MV-4-11 (cell line): Measurements from ENCODE around the gene B4GALNT1.
A peak's percentile ranks its signal among the peaks of the same experiment; 100 is the strongest.
"Not testable (repeated sequence)": the region's sequence is repeated elsewhere in the genome, so short reads cannot be mapped to it uniquely, and the experiment has no call there.

Experiments
- DNase-seq: peaks from one replicate; lab custom pipeline; 2025; lab: John Stamatoyannopoulos, UW

The B4GALNT1 gene

DNA sequence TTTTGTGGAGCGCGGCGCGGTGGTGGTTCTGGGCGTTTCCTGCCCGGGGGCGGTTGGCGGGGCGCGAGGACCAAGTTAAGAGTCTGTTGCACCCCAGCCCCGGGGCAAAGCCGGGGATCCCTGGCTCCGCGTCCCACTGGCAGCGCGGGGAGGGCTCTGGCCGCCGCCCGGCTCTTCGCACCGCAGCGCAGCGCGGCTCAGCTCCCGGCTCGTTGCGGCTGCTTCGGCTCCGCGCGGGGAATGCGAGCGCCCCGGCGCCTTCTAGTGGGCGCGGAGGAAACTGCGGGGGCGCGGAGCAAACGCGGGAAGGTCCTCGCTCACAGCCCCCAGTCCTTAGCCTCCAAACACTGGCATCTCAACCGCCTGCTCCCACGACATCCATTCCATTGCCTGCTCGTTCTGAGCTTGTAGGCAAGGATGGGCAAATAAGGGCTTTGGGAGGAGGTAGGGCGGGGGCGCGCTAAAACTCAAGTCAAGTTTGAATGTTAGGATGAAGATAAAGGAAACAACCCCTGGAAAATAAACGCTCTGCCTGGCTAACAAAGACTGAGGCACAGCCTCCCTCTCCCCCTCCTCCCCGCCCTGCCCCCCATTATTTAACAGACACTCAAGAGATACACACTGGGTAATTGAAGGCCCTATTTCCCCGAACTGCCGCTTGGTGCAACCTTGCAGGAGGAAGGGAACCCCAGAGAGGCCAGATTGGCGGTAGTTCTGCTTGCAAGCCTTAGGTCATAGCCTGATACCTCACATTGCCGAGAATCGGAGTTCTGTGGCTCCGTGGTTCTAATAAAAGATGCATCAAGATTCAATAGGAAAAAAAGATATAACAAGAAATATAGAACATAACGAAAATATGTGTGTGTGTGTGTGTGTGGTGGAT is at the start of gene B4GALNT1:
TSS of gene B4GALNT1 (minus strand) at position 244 of the 883 bp plus-strand sequence. CDS start 1,069 bp downstream, outside the sequence.
- DNase-seq: peak; percentile 11

DNA sequence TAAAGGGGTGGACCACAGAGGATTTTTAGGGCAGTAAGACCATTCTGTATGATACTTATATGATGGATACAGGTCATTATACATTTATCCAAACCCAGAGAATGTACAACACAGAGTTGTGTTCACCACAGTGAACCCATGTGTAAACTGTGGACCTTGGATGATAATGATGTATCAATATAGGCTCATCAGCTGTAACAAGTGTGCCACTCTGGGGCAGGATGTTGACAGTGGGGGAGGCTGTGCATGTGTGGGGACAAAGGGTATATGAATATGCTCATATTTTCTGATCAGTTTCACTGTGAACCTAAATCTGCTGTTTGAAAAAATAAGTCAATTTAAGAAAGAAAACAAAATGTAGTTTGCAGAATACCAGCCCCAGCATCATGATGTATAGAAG is 46.7 kb upstream of the B4GALNT1 start:
- DNase-seq: no peak

DNA sequence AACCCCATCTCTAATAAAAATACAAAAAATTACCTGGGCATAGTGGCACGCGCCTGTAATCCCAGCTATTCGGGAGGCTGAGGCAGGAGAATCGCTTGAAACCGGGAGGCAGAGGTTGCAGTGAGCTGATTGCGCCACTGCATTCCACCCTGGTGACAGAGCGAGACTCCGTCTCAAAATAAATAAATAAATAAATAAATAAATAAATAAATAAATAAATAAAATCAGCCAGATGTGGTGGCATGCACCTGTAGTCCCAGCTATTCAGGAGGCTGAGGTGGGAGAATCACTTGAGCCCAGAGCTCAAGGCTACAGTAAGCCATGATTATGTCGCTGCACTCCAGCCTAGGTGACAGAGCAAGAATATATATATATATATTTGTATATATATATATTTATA is 44.9 kb upstream of the B4GALNT1 start:
- not testable (repeated sequence) for DNase-seq

DNA sequence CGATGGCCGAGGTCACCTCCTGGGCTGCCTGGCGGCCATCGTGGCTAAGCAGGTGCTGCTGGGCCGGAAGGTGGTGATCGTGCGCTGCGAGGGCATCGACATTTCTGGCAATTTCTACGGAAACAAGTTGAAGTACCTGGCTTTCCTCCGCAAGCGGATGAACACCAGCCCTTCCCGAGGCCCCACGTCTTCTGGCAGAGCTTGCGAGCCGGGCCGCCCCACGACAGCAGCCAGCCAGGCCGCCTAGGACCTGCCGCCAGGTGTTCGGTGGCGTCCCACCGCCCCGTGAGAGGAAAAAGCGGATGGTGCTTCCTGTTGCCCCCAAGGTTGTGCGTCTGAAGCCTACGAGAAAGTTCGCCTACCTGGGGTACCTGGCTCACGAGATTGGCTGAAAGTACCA is 41.7 kb upstream of the B4GALNT1 start:
- DNase-seq: no peak

DNA sequence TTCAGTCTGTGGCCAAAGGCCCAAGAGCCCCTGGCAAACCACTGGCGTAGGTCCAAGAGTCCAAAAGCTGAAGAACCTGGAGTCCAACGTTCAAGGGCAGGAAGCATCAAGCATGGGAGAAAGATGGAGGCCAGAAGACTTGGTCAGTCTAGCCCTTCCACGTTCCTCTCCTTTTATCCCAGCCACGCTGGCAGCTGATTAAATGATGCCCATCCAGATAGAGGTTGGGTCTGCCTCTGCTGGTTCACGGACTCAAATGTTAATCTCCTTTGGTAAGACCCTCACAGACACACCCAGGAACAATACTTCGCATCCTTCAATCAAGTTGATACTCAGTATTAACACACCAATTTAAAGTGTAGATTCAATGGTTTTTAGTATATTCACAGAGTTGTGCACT is 39.8 kb upstream of the B4GALNT1 start:
- DNase-seq: no peak

DNA sequence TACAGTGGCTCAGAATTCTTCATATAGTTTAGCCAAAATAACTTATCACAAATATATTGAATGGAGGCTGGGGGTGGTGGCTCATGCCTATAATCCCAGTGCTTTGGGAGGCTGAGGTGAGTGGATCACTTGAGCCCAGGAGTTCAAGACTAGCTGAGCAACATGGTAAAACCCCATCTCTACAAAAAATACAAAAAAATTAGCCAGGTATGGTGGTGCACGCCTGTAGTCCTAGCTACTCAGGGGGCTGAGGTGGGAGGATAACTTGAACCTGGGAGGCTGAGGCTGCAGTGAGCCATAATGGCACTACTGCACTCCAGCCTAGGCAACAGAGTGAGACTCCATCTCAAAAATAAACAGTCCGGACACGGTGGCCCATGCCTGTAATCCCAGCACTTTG is 38.8 kb upstream of the B4GALNT1 start:
- DNase-seq: not testable (repeated sequence)

DNA sequence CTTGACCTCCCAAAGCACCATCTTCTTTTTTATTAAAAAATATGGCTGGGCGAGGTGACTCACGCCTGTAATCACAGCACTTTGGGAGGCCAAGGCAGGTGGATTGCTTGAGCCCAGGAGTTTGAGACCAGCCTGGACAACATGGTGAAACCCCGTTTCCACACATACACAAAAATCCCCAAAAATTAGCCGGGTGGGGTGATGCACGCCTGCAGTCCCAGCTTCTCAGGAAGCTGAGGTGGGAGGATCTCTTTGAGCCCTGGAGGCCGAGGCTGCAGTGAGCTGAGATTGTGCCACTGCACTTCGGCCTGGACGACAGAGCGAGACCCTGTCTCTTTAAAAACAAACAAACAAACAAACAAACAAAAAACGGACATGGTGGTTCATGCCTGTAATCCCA is 36.7 kb upstream of the B4GALNT1 start:
- not testable (repeated sequence) for DNase-seq

DNA sequence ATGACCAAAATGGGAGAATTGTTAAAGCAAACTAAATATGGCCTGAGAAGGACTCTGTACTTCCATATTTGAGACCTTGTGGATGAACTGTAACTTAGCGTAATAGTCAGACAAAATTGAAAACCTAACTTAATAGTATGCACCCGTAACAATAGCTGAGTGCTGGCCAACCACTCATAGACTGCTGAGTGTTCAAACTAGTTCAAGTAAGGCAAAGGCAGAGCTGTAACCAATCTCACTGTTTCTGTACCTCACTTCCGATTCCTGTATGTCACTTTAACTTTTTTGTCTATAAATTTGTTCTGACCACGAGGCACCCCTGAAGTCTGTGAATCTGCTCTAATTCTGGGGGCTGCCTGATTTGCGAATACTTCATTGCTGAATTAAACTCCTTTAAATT is 33.9 kb upstream of the B4GALNT1 start:
- DNase-seq: no peak

DNA sequence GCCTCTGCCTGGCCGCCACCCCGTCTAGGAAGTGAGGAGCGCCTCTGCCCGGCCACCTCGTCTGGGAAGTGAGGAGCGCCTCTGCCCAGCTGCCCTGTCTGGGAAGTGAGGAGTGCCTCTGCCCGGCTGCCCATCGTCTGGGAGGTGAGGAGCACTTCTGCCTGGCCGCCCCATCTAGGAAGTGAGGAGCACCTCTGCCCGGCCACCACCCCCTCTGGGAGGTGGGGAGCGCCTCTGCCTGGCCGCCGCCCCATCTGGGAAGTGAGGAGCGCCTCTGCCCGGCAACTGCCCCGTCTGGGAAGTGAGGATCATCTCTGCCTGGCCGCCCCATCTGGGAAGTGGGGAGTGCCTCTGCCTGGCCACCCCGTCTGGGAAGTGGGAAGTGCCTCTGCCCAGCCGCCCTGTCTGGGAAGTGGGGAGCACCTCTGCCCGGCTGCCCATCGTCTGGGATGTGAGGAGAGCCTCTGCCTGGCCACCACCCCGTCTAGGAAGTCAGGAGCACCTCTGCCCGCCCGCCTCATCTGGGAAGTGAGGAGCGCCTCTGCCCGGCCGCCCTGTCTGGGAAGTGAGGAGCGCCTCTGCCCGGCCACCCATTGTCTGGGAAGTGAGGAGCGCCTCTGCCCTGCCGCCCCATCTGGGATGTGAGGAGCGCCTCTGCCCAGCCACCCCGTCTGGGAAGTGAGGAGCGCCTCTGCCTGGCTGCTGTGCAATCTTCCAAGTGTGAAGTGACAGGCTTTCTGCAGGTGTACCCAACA is 32.2 kb upstream of the B4GALNT1 start:
- not testable (repeated sequence) for DNase-seq

DNA sequence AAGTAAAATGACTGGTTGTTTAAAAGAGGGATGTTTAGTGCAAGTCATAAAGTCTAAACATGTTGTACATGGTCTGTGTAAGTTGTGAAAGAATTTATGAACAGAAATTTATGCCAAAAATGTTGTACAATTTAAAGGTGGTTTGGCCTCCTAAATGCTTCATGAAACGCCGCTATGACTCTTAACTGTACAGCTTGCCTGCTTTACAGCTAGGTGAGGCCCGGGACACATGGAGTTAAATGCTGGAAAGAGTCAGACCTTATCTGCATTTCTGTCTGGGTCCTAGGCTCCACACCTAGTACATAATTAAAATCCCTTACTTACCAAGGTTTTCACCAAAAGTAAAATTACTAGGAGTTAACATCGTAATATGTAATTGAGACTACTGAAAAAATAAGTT is 28.4 kb upstream of the B4GALNT1 start:
- no peak for DNase-seq

DNA sequence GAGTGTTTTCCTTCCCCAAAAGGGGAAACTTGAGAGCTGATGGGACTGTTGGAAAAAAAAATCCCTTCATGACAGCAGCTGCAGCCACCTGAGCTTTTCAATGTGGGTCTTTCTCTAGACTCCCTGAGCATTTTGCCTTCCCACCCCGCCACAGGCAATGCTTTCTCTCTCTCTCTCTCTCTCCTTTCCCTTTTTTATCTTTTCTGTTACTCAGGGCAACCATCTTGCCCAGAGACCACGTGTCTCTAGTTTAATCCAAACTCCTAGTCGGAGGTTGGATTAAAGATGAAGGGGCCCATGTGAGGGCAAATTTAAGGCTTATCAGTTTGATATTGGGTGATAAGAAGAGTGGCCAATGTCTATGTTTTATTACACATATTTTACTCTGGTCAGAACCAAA is 25.9 kb upstream of the B4GALNT1 start:
- DNase-seq: no peak

DNA sequence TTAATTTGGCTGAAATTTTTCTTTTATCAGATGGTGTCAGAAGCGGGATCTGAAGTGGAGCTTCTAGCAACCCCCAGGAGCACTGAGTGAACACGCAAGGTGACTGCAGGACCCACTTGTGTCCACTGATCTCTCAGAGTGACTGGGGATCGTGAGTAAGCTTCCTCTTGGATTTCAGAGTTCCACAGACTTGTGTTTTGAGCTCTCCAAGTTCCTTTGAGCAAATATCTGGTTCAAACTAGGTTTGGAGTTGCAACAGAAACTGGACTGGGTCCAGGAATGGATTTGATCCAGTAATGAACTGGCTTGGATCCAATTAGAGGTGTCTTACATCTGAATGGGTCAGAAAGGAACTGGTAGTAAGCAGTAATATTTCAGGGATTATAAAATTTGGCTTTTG is 24.7 kb upstream of the B4GALNT1 start:
- DNase-seq: no peak

DNA sequence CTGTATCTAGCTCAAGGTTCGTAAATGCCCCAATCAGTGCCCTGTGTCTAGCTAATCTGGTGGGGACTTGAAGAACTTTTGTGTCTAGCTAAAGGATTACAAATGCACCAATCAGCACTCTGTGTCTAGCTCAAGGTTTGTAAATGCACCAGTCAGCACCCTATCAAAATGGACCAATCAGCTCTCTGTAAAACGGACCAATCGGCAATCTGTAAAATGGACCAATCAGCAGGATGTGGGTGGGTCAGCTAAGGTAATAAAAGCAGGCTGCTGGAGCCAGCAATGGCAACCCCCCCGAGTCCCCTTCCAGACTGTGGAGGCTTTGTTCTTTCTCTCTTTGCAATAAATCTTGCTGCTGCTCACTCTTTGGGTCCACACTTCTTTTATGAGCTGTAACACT is 23.4 kb upstream of the B4GALNT1 start:
- not testable (repeated sequence) for DNase-seq

DNA sequence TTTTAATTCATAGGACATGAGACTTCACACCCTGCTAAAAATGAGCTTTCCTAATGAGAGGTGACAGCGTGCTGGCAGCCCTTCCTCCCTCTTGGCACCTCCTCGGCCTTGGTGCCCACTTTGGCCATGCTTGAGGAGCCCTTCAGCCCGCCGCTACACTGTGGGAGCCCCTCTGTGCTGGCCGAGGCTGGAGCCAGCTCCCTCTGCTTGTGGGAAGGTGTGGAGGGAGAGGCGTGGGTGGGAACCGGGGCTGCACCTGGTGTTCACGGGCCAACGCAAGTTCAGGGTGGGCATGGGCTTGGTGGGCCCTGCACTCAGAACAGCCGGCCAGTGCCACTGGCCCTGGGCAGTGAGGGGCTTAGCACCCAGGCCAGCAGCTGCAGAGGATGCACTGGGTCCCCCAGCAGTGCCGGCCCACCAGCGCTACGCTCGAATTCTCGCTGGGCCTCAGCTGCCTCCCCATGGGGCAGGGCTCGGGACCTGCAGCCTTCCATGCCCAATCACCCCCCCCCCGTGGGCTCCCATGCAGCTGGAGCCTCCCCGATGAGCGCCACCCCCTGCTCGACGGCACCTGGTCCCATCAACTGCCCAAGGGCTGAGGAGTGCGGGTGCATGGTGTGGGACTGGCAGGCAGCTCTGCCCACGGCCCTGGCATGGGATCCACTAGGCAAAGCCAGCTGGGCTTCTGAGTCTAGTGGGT is 22.7 kb upstream of the B4GALNT1 start:
- DNase-seq: no peak

DNA sequence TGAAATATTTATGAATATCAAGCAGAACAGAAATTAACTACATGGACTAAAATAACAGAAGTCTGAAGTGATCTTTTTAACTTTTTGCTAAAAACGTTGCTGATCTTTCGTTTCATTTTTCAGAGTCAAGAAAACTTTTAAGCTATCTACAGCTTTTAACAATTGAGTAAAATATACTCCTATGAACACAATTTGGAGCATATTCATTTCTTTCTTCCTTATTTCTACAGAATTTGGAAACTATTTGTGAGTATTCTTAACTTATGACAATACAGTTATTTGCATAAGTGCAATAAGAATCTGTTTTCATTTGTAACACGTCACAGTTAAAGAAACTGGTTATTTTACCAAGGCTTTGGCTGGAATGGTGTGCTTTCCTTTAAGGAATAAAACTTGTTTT is 21.0 kb upstream of the B4GALNT1 start:
- no peak for DNase-seq

DNA sequence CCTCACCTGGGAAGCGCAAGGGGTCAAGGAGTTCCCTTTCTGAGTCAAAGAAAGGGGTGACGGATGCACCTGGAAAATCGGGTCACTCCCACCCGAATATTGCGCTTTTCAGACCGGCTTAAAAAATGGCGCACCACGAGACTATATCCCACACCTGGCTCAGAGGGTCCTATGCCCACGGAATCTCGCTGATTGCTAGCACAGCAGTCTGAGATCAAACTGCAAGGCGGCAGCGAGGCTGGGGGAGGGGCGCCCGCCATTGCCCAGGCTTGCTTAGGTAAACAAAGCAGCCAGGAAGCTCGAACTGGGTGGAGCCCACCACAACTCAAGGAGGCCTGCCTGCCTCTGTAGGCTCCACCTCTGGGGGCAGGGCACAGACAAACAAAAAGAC is 13.7 kb upstream of the B4GALNT1 start:
- not testable (repeated sequence) for DNase-seq

DNA sequence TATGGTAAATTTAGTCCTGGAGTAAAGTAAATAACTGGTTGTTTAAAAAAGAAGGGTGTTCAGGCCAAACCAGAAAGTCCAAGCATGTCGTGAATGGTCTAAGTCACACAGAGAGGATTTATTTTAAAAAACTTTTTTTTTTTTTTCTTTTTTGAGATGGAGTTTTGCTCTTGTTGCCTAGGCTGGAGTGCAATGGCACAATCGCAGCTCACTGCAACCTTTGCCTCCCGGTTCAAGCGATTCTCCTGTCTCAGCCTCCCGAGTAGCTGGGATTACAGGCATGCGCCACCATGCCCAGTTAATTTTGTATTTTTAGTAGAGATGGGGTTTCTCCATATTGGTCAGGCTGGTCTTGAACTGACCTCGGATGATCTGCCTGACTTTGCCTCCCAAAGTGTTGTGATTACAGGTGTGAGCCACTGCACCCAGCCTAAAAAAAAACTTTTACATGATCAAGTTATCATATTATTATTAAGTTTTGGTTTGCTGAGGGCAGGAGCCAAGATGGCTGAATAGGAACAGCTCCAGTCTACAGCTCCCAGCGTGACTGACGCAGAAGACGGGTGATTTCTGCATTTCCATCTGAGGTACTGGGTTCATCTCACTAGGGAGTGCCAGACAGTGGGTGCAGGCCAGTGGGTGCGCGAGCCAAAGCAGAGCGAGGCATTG is 13.1 kb upstream of the B4GALNT1 start:
- not testable (repeated sequence) for DNase-seq

DNA sequence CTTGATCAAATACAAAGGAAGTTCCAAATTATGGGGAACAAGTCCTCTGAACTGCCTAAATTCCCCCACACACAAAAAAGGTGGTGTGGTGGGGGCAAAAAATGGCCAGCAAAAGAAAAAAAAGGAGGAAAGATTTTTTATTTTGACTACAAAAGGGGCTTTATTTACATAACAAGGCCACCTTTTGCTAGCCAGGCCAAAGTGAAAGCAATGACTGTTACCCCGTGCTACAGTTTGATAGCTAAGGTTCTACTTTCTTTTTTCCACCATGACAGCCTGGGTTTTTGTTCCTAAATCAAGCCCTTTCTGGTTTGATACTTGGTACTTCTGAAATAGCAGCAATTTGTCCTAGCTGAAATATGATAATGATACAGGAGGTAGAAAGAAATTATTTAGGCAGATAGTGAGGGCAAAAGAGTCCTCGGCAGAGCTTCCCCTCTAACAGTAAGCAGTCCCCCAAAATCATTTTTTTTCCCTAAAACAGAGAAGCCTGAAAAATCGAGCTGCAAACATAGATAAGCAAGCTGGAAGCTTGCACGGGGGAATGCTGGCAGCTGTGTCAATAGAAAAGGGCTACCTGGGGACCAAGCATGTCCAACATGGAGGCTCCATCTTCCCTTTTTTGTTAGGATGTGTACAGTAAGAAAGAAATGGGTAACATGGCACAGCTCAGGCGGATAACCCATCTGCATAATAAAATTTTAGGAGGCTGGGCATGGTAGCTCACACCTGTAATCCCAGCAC is 8.9 kb upstream of the B4GALNT1 start:
- no peak for DNase-seq

DNA sequence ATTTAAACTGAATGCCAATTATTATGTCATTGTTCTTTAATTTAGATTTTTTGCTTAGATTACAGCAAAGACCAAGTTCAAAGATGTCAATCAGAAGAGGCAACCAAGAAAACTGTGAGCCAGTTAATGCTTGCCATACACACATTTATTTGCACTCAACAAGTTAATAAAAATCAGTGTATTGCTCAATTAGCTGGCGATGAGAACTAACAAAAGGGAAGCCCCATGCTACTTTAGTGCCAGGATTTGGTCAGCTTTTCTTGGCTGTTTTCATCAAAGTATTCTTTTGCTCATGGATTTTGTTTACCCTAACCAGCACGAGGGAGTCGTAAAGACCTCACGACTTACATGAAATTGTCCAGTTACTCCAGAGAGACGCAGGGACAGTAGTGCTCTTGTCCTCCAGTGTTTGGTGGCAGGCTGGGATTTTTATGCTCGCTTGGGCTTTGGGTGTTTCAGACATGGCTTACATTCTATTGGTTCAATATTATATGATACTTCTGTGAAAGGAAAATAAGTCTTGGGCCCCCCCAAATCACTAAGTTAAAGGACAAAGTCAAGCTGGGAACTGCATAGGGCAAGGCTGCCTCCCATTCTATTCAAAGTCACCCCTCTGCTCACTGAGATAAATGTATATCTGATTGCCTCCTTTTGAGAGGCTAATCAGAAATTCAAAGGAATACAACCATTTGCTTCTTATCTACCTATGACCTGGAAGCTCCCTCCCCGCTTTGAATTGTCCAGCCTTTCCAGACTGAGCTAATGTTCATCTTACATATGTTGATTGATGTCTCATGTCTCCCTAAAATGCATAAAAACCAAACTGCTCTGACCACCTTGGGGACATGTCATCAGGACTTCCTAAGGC is 7.4 kb upstream of the B4GALNT1 start:
- no peak for DNase-seq

DNA sequence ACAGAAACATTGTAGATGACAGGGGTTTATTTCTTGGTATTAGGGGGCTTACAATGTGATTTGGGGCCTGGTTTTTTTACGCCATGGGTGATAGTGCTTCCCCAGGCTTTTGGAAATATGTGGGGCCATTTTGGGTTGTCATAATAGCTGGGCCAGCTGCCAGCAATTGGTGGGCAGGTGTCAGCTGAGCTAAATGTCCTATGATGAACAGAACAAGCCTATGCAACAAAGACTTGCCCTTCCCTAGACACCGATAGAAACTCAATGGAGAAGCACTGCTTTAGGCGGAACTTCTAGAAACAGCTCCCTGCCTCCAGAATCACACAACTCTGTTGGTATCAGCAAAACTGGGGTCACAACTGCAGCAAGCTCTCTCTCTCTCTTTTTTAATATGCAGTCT is 5.1 kb upstream of the B4GALNT1 start:
- DNase-seq: no peak
